KOPT-K1 (cell line): Measurements from ENCODE around the gene CLEC17A.

Experiments
- H3K27ac ChIP-seq: fragments of 200-600 bp; sonication (generic); 2 replicates; pipeline ENCODE4 v1.5.1; 2016; ENCODE audit warnings: antibody characterized with exemption, mild to moderate bottlenecking, low read depth, low read length; ENCODE audit not compliant: poor library complexity, severe bottlenecking
- H3K36me3 ChIP-seq: fragments of 200-600 bp; sonication (generic); 2 replicates; pipeline ENCODE4 v1.5.1; 2017; ENCODE audit warnings: antibody characterized with exemption, mild to moderate bottlenecking, low read length, moderate library complexity; ENCODE audit not compliant: insufficient read depth
- H3K9me3 ChIP-seq: fragments of 200-600 bp; sonication (generic); 2 replicates; pipeline ENCODE4 v1.5.1; 2017; ENCODE audit warnings: antibody characterized with exemption, low read length, mild to moderate bottlenecking; ENCODE audit not compliant: insufficient read depth, poor library complexity, severe bottlenecking

CLEC17A gene

DNA sequence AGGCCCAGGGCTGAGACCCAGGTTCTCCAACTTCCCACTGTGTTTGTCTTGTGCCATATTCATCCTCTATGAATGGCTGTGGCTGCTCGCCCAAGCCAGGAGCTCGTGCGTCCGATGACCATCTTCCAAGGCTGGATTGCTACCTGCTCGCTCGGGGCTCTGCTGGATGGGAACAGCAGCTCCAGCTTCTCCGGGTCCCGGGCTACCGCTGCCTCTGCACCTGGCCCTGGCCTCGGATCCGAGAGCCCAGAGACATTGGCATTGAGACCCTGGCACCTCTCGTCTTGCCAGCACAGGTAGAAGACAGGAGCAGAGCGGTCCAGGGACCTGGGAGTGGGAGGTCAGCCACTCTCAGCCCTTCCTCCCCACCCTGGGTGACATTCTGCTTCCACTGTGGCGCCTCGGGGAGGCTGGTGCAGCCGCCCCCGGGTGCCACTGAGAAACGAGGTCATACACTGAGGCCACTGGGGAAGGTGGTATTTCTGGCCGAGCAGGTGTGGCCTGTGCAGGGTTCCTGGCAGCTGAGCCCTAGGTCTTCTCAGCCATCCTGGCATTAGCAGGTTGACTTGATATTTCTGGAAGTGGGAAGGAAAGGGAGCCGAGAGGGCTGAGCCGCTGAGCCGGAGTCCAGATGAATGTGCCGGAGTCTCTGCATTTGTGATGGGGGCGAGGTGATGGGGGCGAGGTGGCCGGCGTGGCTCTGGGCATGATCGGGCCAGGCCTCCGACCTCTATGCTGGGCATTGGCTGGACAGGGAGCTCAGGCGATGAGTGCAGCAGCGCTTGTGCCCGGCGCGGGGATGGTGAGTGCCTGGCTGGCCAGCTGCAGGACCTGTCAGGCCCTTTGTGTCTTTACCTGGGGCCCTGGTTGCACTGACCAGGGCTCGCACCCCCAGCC lies 29.6 kb upstream of the CLEC17A start:
- Histone ChIP-seq H3K36me3 (peaks cover 43% of the 10 kb centered on the region; the same call in 1 of the 2 replicates), H3K9me3 (no peaks in the 10 kb centered on the region), H3K27ac (no peak overlapping the region)

DNA sequence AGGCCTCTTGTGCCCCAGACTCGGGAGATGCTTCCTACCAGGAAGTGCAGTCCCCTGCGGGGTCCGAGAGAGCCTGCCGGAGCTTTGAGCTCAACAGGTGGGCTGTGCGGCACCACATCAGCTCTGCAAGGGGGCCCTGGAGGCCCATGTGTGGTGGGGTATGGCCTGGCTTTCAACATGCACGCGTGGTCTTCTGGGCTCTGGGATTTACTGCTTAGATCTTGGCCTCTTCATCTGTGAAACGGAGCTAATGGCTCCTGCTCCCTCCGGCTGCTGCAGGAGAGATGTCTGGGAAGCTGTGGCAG lies 29.0 kb upstream of the CLEC17A start:
- no peaks in the 10 kb centered on the region for H3K9me3 ChIP-seq
- H3K27ac ChIP-seq = no peak overlapping the region
- peaks cover 37% of the 10 kb centered on the region; the same call in 1 of the 2 replicates for H3K36me3 ChIP-seq

DNA sequence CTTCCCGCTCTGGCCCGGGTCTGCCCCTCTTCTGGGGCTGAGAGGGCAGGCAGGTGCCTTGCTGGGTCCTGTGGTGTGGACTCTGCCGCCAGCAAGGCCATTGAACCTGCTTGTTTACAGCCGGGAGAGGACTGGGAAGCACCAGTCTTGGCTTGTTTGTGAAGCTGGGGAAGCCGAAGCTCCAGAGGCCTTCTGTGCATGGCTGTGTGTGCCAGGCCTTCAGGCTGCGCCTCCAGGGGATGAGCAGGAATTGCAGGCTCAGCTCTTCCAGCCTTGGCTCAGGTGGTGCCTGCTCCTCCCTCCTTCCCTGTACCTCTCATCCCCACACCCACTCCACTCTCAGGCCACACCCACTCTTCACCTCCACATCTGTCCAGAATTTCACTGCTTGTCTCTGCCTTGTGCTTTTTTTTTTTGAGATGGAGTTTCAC lies 28.5 kb upstream of the CLEC17A start:
- H3K27ac ChIP-seq = no peak overlapping the region
- no peaks in the 10 kb centered on the region for H3K9me3 ChIP-seq

GRCh38 chr19:14555918-14556661 lies 26.8 kb upstream of the CLEC17A start:
- Histone ChIP-seq H3K27ac (no peak overlapping the region), H3K36me3 (peaks cover 21% of the 10 kb centered on the region; the same call in 1 of the 2 replicates), H3K9me3 (no peaks in the 10 kb centered on the region)

More for the DNA sequence above, 28.5 kb upstream of the CLEC17A start:
- H3K36me3 ChIP-seq = peaks cover 32% of the 10 kb centered on the region; the same call in 1 of the 2 replicates

- Histone ChIP-seq H3K27ac (no peak overlapping the region), H3K36me3 (peaks cover 21% of the 10 kb centered on the region; the same call in 1 of the 2 replicates), H3K9me3 (no peaks in the 10 kb centered on the region)
Observed at GRCh38 chr19:14556662-14557188, 26.2 kb upstream of the CLEC17A start.

- Histone ChIP-seq H3K9me3 (no peaks in the 10 kb centered on the region), H3K27ac (no peak overlapping the region), H3K36me3 (peaks cover 20% of the 10 kb centered on the region)
Observed at GRCh38 chr19:14558370-14559066, 24.4 kb upstream of the CLEC17A start.

GRCh38 chr19:14559916-14560775 lies 22.7 kb upstream of the CLEC17A start:
- Histone ChIP-seq H3K27ac (no peak overlapping the region), H3K36me3 (peaks cover 19% of the 10 kb centered on the region), H3K9me3 (no peaks in the 10 kb centered on the region)

GRCh38 chr19:14560776-14561108 lies 22.1 kb upstream of the CLEC17A start:
- Histone ChIP-seq H3K36me3 (peaks cover 25% of the 10 kb centered on the region), H3K9me3 (no peaks in the 10 kb centered on the region), H3K27ac (no peak overlapping the region)

GRCh38 chr19:14561249-14561648 lies 21.6 kb upstream of the CLEC17A start:
- H3K9me3 ChIP-seq = no peaks in the 10 kb centered on the region
- no peak overlapping the region for H3K27ac ChIP-seq
- peaks cover 27% of the 10 kb centered on the region for H3K36me3 ChIP-seq

- peaks cover 30% of the 10 kb centered on the region for H3K36me3 ChIP-seq
- H3K9me3 ChIP-seq = no peaks in the 10 kb centered on the region
- H3K27ac ChIP-seq = no peak overlapping the region
Observed at GRCh38 chr19:14561847-14562351, 21.0 kb upstream of the CLEC17A start.

- Histone ChIP-seq H3K27ac (no peak overlapping the region), H3K36me3 (peaks cover 41% of the 10 kb centered on the region), H3K9me3 (no peaks in the 10 kb centered on the region)
Observed at GRCh38 chr19:14562660-14563589, 20.0 kb upstream of the CLEC17A start.

GRCh38 chr19:14563590-14563926 lies 19.3 kb upstream of the CLEC17A start:
- H3K9me3 ChIP-seq = no peaks in the 10 kb centered on the region
- H3K36me3 ChIP-seq = peaks cover 45% of the 10 kb centered on the region
- H3K27ac ChIP-seq = no peak overlapping the region

- Histone ChIP-seq H3K27ac (no peak overlapping the region), H3K36me3 (peaks cover 47% of the 10 kb centered on the region), H3K9me3 (no peaks in the 10 kb centered on the region)
Observed at GRCh38 chr19:14563989-14564651, 18.8 kb upstream of the CLEC17A start.
